Transverse colon (tissue), 4 donors: Measurements from ENCODE around the gene OR5AR1.

ENCODE experiments used
- EP300 ChIP-seq: sonication (generic); formaldehyde crosslinking; IDR thresholded peaks from one replicate; pipeline ENCODE4 v1.6.1; 2017; ENCODE audit warnings: antibody characterized with exemption, low read depth
- POLR2A ChIP-seq: fragments of 450-650 bp; IDR thresholded peaks from one replicate; pipeline ENCODE4 v1.6.1; 2016; ENCODE audit warnings: antibody characterized with exemption, mild to moderate bottlenecking, moderate library complexity
- POLR2AphosphoS5 ChIP-seq, 3 donors: sonication (generic); formaldehyde crosslinking; IDR thresholded peaks; one replicate each; pipeline ENCODE4 v1.6.1; 2016; ENCODE audit warnings: antibody characterized with exemption in 3 of 3
- TF ChIP-seq, protein P1 (sequence below), 5 experiments: fragments of 200-600 bp in 3 of 5; fragments of 450-650 bp in 2 of 5; sonication (generic) in 3 of 5; IDR thresholded peaks; 1 replicate in 2 of 5; 2 replicates in 3 of 5; pipeline ENCODE4 v1.5.1; 2016 to 2017; ENCODE audit warnings: antibody characterized with exemption in 5 of 5, inconsistent platforms in 3 of 5, mild to moderate bottlenecking in 2 of 5, moderate library complexity in 1 of 5

DNA sequence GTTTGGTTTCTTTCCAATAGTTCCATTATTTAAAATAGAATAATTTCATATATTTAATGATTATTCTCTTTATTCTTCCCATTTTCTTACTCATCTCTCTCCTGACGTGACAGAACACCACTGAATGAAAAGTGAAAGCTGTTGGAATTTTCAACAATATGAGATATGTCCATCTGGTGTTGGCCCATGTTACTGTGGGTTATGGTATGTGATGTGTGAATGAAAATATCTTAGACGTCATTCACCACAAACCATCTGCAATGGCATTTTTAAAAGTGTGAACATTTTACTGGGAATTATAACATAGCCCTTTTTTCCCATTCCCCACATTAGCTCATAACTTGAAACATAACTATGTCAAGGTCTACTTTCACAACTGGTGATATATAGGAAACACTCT lies 37.5 kb upstream of the OR5AR1 start:
- TF ChIP-seq, protein P1, sequence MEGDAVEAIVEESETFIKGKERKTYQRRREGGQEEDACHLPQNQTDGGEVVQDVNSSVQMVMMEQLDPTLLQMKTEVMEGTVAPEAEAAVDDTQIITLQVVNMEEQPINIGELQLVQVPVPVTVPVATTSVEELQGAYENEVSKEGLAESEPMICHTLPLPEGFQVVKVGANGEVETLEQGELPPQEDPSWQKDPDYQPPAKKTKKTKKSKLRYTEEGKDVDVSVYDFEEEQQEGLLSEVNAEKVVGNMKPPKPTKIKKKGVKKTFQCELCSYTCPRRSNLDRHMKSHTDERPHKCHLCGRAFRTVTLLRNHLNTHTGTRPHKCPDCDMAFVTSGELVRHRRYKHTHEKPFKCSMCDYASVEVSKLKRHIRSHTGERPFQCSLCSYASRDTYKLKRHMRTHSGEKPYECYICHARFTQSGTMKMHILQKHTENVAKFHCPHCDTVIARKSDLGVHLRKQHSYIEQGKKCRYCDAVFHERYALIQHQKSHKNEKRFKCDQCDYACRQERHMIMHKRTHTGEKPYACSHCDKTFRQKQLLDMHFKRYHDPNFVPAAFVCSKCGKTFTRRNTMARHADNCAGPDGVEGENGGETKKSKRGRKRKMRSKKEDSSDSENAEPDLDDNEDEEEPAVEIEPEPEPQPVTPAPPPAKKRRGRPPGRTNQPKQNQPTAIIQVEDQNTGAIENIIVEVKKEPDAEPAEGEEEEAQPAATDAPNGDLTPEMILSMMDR (IDR thresholded peaks at IDR 0.05), result no peak
- TF ChIP-seq POLR2A, result no peak
- no peak for TF ChIP-seq POLR2AphosphoS5 (IDR thresholded peaks at IDR 0.05)
- no peak for TF ChIP-seq EP300
